ENCODE data around the gene ANGEL1.

ANGEL1 gene

DNA sequence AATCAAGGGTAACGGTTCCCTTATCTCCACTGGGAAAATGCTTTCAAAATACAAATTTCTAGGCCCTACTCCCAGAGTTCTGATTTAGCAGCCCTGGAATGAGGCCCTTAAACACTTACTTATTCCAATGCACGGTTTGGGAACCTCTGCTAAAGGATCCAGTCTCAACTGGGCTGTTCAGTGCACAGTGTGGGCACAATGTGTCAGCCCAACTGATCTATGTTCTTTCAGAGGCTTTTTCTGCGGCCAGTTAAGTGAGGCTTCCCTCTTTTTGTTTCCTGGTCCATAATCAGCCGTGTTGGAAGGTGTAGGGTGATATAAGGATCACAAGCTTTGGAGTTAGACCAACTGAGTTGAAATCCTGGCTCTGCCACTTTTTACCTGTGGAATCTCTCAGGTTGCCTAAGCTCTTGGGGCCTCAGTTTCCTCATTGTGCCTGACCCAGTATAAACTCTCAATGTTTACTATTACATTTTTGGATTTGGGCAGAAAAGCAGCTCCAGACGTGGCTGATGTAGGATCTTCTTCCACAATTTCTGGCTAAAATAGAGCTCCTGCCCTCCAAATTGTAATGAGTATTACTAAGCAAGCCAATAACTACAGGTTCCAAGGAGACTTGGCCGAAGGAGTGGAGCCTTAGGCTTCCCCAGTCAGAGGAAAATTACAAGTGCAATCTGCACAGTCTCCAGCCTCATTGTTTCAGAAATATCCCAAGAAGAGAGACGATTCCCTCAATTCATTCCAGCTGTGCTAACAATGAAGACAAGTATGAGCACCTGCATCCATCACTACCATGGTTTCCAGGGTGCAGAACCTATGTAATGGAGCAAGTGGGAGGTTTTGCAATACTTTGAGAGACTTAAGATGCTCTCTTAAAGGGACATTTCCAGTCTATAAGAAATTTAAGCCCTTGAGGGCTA, 2.3 kb upstream of the ANGEL1 start:
- no peak for DNase-seq

GRCh38 chr14:76812093-76812421, 625 bp downstream of the ANGEL1 start:
- peak in 1 of 2 experiments; percentile 30 for DNase-seq

DNA sequence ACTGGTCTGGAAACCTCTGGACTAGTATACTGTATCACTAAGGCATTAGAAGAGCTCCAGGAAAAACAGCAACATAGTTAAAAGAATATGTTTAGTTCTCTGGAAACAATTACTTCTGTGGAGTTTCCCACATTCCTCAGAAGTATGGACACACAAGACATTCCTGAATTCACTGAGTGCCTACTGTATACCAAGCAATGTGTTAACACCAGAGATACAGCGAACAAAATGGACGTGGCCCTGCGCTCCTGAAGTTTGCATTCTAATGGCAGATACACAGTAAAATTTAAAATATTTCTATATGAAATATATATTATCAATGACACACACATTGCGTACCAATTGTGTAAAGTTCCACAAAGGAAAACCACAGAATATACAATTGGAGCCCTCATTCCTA, 1.1 kb downstream of the ANGEL1 start:
- no peak for DNase-seq

- DNase-seq = peak in 1 of 2 experiments; percentile 52
Measured at GRCh38 chr14:76810953-76811400, 1.7 kb downstream of the ANGEL1 start.

DNA sequence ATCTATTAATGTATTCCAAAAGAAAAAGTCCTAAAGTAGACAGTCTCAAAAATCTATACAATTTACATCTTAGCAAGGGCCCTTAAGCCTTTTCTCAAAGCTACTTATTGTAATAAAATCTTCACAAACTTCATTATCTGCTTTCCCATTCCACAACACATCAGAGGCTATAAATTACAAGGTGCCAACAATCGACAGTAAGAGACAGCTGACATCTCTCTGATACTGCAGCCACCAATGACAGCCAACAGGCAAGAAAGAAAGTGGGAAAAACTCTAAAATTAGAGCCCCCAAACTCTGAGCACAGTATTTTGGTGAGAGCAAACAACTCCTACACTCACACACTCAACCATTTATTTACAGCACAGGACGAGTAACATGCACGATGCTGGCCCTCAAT, 2.2 kb downstream of the ANGEL1 start:
- DNase-seq = no peak

DNA sequence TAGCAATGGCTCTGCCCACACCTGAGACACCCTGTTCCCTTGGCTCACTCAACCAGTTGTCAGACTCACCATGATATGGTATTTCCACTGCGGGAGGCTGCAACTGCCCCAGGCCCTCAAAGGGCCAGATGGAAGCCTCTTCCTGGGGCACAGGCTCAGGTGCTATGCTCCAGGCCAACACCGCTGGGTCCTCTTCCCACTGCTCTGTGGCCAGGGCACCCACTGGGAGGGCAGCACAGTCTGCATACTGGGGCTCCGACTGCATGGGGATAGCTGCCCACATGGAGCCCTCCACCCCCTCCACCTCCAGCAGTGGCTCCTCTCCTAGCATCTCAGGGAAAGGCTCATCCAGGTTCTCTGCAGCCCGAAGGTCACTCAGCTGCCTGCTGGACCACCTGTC, 3.7 kb downstream of the ANGEL1 start:
- no peak for DNase-seq

DNA sequence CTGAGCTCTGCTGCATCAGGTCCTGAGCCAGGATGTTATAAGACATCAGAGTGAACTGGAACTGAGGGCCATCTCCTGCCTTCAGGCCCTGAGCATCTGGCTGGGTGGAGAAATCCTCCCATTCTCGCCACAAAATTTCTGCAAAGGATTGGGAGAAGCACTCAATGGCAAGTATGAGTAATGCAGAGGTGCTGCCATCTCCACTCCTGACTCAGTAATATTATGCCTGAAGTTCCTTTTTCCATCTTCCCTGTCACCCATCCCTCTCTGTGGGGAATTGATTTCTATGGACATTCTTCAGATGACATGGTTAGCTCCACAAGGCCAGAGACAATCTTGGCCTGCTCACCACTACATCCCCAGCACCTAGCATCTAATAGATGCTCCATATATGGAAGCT, 4.7 kb downstream of the ANGEL1 start:
- DNase-seq = no peak

- no peak for DNase-seq
Measured at GRCh38 chr14:76806446-76806845, 6.2 kb downstream of the ANGEL1 start.

GRCh38 chr14:76793956-76794355, 18.7 kb downstream of the ANGEL1 start:
- no peak for DNase-seq

- no peak for DNase-seq
Measured at GRCh38 chr14:76793324-76793723, 19.4 kb downstream of the ANGEL1 start.

- DNase-seq = no peak
Measured at GRCh38 chr14:76792422-76792821, 20.3 kb downstream of the ANGEL1 start.

DNA sequence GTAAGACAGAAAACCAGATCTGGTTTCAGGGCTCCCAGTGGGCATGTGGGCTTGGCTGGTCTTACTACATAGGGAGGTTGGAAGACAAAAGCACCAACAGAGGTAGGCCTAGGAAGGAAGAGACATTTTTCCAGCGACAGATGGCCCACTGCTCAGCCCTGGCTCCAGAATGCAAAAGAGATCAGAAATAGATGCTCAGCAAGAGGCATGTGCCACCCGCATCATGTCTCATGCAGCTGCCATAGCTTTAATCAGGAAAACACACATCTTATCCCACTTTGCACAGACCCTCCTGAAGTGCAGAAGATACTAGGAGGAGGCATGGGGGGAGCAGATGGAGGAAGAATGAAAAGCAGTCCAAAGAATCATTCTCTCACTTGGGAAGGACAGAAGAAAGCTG, 26.1 kb downstream of the ANGEL1 start:
- no peak for DNase-seq

GRCh38 chr14:76784881-76785280, 27.8 kb downstream of the ANGEL1 start:
- peak; percentile 59 to 76 for DNase-seq

DNA sequence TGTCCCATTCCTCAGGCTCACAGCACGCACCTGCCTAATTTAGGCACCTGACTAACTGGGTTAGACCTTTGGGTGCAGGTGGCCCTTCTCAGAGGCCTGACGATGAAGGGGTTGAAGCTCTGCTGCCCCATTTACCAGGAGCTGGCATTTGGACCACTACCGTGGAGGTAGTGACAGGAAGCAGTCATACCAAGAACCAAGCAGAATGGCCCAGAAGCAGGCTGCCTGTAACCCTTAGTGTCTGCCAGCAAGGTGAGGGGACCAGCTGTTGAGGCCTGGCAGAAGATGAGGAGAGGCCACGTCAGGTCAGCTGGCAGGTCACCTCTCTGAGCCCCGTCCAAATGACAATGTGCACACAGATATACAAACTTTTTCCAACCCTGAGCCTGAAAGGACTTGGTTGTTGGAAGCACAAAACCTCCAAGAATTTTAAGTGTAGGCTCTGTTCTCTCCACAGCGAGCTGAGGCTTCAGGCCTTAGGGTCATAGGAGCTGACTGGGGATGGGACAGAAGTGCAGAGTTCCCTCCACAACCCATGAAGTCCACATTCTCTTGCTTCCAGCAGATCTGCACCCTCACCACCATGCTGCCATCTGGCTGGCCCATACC, 28.3 kb downstream of the ANGEL1 start:
- no peak for DNase-seq

- no peak for DNase-seq
Measured at GRCh38 chr14:76782885-76783566, 29.7 kb downstream of the ANGEL1 start.

DNA sequence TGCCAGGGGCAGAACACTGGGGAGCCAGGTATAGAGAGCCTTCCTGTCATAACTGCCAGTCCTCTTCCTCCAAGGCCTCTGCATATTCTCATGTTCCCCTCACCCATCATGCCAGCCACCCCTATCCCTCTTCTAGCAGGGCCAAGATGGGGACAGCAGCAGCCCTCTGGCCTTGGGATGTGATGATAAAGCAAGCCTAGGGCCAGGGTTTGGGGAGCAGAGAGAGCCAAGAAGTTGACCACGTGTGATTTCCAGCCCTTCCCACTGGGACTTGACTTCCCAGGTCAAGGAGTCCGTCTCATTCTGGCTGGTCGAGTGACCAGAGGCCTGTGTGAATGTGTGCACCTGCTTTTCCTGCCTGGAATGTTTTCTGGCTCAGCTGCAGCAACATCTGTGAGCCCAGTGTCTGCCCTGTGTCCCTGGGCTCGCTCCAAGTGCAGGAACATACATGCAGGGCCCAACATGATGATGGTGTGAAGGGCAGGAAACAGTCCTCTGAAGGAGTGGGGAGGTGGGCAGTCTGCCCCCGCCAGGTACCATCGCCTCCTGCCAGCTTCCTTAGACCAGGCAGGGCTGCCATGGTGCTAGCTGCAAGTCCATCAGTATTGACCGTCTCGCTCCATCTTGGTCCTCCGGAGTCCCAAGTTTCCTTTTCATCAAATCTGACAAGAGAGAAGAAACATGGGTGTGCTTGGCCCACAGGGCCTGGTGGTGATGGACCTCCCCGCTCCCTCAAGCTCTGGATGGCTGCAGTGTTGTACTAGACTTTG, 30.4 kb downstream of the ANGEL1 start:
- no peak for DNase-seq

GRCh38 chr14:76781648-76782051, 31.0 kb downstream of the ANGEL1 start:
- no peak for DNase-seq

DNA sequence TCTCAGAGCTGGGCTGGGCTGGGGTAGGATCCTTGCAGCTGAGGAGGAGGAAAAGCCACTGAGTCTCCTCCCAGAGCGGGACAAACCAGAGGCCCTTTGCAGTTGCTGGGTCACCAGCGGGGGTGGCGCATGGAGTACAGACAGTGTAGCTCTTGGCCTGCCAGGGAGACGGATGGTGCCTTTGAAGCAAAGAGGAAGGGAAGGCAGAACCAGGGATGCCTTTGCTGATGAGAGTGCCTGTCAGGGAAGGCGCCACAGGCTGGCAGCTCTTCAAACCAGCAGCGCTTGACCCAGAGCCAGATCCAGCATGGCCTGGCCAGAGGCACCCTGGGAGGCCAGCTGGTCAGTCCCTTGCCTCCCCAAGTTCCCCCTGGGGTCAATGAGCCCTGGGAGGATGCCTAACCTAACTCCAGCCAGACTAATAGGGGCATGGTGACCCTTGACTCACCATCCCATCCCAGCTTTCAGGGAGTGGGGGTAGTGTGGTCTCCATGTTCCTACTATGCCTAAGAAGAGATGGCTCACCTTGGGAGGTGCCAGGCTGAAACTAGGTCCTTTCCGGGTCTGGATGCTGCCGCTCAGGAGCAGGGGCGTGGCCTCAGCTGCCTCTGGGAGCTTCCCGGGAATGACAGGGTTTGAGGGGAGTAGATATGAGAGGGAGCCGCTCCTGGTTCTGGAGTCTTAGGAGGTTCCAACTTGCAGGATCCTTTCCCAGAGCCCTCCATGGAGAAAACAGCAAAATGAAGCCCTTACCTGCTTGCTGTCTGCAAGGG, 31.6 kb downstream of the ANGEL1 start:
- DNase-seq = no peak

DNA sequence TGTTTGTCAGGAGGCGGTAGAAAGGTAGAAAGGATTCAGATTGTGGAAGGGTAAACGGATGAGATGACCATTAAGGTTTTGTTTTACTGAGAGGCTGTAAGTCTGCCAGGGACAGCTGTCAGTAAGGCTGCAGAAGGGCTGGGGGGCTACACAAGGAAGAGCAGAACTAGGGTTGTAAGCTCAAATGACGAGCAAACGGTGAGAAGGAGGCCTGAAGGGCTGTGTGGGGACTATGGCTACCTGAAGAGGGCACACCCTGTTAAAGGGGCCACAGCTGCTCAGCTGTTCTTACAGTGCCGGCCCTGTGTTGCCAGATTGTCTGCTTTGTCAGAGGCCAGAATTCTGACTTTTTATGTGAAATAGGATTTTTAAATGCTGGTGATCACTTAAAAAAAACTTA, 32.3 kb downstream of the ANGEL1 start:
- DNase-seq = no peak

- no peak for DNase-seq
Measured at GRCh38 chr14:76780058-76780345, 32.7 kb downstream of the ANGEL1 start.

DNA sequence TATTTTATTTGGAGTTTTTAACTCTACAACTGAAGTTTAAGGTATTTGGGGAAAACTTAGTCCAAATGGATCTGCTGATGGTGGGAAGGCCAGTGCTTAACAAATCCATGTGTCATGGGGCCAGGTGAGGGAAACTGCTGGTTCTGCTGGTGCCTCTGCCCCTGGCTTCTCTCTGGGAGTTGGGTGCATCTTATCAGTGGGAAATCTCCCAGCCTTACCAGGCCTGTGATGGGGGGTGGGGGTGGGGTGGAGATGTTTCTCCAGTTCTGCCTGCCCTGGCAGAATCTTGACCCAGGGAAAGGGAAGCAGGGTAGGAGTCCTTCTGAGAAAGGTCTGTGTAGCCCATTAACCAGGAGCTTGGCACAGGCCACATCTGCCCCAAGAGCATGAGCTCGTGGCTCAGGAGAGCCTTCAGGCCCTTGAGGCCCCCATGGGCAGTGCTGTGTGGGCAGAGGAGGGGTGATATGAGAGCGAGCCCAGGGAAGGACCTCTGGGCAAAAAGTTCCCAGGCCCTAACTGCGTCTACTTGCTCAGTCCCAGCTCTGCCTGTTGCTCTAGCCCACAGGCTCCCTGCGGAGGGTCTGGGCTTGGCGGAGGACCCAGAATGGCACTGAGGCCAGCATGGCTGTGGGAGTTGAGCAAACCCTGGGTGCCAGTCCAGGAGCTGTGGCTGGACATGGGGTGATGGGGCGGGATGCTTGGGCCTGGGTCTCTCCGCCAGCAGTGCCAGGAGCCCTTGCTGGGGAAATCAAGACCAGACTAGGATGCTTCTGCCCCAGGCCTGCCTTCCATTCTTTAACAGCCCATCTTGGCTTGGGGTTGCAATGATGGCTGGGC, 33.2 kb downstream of the ANGEL1 start:
- DNase-seq = no peak

Data from NCI-H2081 (cell line).